Measurements from ENCODE around the gene TBC1D10B. TPM values are rescaled to one million over a fixed set of nuclear protein-coding genes. Genes with fewer than 3 reads are reported as not detected.

TBC1D10B gene
- 40.9 and 44.0 TPM in 2 replicates for total RNA-seq

GRCh38 chr16:30370456-30371247, at the start of gene TBC1D10B:
Gene TBC1D10B, minus strand, starts transcription at chr16:30370494. Its CDS starts 311 bp downstream, at chr16:30370183.

GRCh38 chr16:30407102-30407803, 37.0 kb upstream of the TBC1D10B start, which contains the start of gene ZNF771:
Gene ZNF771, plus strand, starts transcription at chr16:30407606. Its CDS starts 448 bp downstream, at chr16:30408054.

GRCh38 chr16:30395155-30395991, 25.1 kb upstream of the TBC1D10B start, which contains the start of gene ZNF48:
Gene ZNF48, plus strand, starts transcription at chr16:30395420. Its CDS starts 375 bp downstream, at chr16:30395795.

GRCh38 chr16:30382111-30382881, 12.0 kb upstream of the TBC1D10B start, which contains the start of gene SEPTIN1:
Gene SEPTIN1, minus strand, starts transcription at chr16:30382561. Its CDS starts 19 bp downstream, at chr16:30382542.

GRCh38 chr16:30374538-30374937, 4.2 kb upstream of the TBC1D10B start, which contains the start of gene MYL11:
Gene MYL11, plus strand, starts transcription at chr16:30374802. Its CDS starts 56 bp downstream, at chr16:30374858.

GRCh38 chr16:30355144-30355953, 14.9 kb downstream of the TBC1D10B start, which contains the start of gene CD2BP2:
Gene CD2BP2, minus strand, starts transcription at chr16:30355308. Its CDS starts 627 bp downstream, at chr16:30354681.

Other genes with a start within 250 kb of the TBC1D10B start
- 67.2 and 82.8 TPM in 2 replicates for gene MAPK3, start 247.3 kb downstream of the TBC1D10B start, total RNA-seq
- gene CORO1A, start 186.9 kb downstream of the TBC1D10B start, total RNA-seq, result 7.4 and 7.7 TPM in 2 replicates
- 442 and 580 TPM in 2 replicates for gene BOLA2B, start 176.8 kb downstream of the TBC1D10B start, total RNA-seq
- 32.0 and 42.2 TPM in 2 replicates for gene SLX1A, start 176.6 kb downstream of the TBC1D10B start, total RNA-seq
- gene SULT1A3, start 171.2 kb downstream of the TBC1D10B start, total RNA-seq, result 1.2 and 1.8 TPM in 2 replicates
- 0.30 TPM in 1 of 2 replicates, not detected in the other for gene NPIPB13, start 122.0 kb downstream of the TBC1D10B start, total RNA-seq
- gene CD2BP2, start 15.2 kb downstream of the TBC1D10B start, total RNA-seq, result 49.8 and 53.5 TPM in 2 replicates
- not detected in 2 replicates for gene MYL11, start 4.3 kb upstream of the TBC1D10B start, total RNA-seq
- gene SEPTIN1, start 12.1 kb upstream of the TBC1D10B start, total RNA-seq, result 0.15 TPM in 1 of 2 replicates, not detected in the other
- 4.4 and 5.6 TPM in 2 replicates for gene ZNF48, start 24.9 kb upstream of the TBC1D10B start, total RNA-seq
- gene ZNF771, start 37.1 kb upstream of the TBC1D10B start, total RNA-seq, result 8.6 and 9.2 TPM in 2 replicates
- 54.4 and 54.8 TPM in 2 replicates for gene DCTPP1, start 59.5 kb upstream of the TBC1D10B start, total RNA-seq
- 18.3 and 18.6 TPM in 2 replicates for gene SEPHS2, start 75.4 kb upstream of the TBC1D10B start, total RNA-seq
- not detected in 2 replicates for gene ITGAL, start 102.2 kb upstream of the TBC1D10B start, total RNA-seq
- 22.9 and 27.9 TPM in 2 replicates for gene ZNF768, start 156.1 kb upstream of the TBC1D10B start, total RNA-seq
- 7.3 and 8.1 TPM in 2 replicates for gene ZNF747, start 164.4 kb upstream of the TBC1D10B start, total RNA-seq
- gene ZNF764, start 187.9 kb upstream of the TBC1D10B start, total RNA-seq, result 5.5 and 6.2 TPM in 2 replicates
- 11.1 and 14.0 TPM in 2 replicates for gene ZNF688, start 201.2 kb upstream of the TBC1D10B start, total RNA-seq
- 4.9 and 6.2 TPM in 2 replicates for gene ZNF785, start 215.2 kb upstream of the TBC1D10B start, total RNA-seq
- 6.4 and 7.3 TPM in 2 replicates for gene ZNF689, start 239.9 kb upstream of the TBC1D10B start, total RNA-seq

All from bronchus fibroblast of lung (primary cell).